H1 (cell line): ENCODE measurements around the gene INF2. TPM values are rescaled to one million over a fixed set of nuclear protein-coding genes. Genes with fewer than 3 reads are reported as not detected.

Experiments
- CTCF ChIA-PET: fragments of 300-600 bp; sonication (Branson Sonifier 250); formaldehyde crosslinking; loops from one replicate; lab custom pipeline; 2021; ENCODE audit not compliant: partially characterized antibody; lab: Charles Lee
- POLR2A ChIA-PET: fragments of 300-600 bp; sonication (Branson Sonifier 250); formaldehyde crosslinking; loops from one replicate; lab custom pipeline; 2021; ENCODE audit warnings: inconsistent platforms; ENCODE audit not compliant: partially characterized antibody; lab: Charles Lee
- DNase-seq, 2 experiments: peaks; one replicate each; pipeline versions ENCODE4 v3.0.0 to v3.0.0-alpha.2; 2010 to 2022; ENCODE audit warnings: low spot score in 2 of 2, low read depth in 1 of 2, mixed read lengths in 1 of 2
- FAIRE-seq: peaks from 2 replicates; lab custom pipeline; 2011; peaks lifted over from hg19 to GRCh38; lab: Jason Lieb, UNC
- H2AFZ ChIP-seq: 2 replicates; pipeline ENCODE4 v1.8.1; 2012; ENCODE audit warnings: low read length, inconsistent platforms
- H2AK5ac ChIP-seq: 2 replicates; pipeline ENCODE4 v1.6.1; 2013; ENCODE audit warnings: low read depth, low read length
- H2BK120ac ChIP-seq: replicated peaks from 2 replicates; pipeline ENCODE3; 2013; ENCODE audit warnings: low read depth, low read length, inconsistent platforms
- H2BK12ac ChIP-seq: 2 replicates; pipeline ENCODE4 v1.6.1; 2013; ENCODE audit warnings: low read depth, low read length
- H2BK15ac ChIP-seq: 2 replicates; pipeline ENCODE4 v1.6.1; 2013; ENCODE audit warnings: low read length
- H2BK20ac ChIP-seq: 2 replicates; pipeline ENCODE4 v1.6.1; 2013; ENCODE audit warnings: low read length
- H2BK5ac ChIP-seq: 2 replicates; pipeline ENCODE4 v1.6.1; 2013; ENCODE audit warnings: low read depth, low read length
- H3K14ac ChIP-seq: 2 replicates; pipeline ENCODE4 v1.6.1; 2013; ENCODE audit warnings: inconsistent platforms; ENCODE audit not compliant: insufficient read length
- H3K18ac ChIP-seq: 2 replicates; pipeline ENCODE4 v1.6.1; 2013; ENCODE audit warnings: low read length; ENCODE audit errors: extremely low read depth
- H3K23ac ChIP-seq: 2 replicates; pipeline ENCODE4 v1.6.1; 2013; ENCODE audit warnings: inconsistent platforms; ENCODE audit not compliant: insufficient read length
- H3K23me2 ChIP-seq: 2 replicates; pipeline ENCODE4 v1.6.1; 2013; ENCODE audit warnings: low read depth, low read length
- H3K27ac ChIP-seq: 2 replicates; pipeline ENCODE4 v1.6.1; 2011; ENCODE audit warnings: low read depth, low read length, inconsistent platforms
- H3K27me3 ChIP-seq, 4 experiments: replicated peaks in 1 of 4; 1 replicate in 1 of 4; 2 replicates in 3 of 4; pipeline versions ENCODE4 v1.6.1 to v1.8.1; 2011 to 2013; ENCODE audit warnings: low read length in 3 of 4, mild to moderate bottlenecking in 3 of 4, inconsistent platforms in 2 of 4, mixed read lengths in 2 of 4, moderate library complexity in 1 of 4; ENCODE audit not compliant: control insufficient read depth in 3 of 4, insufficient read depth in 3 of 4; ENCODE audit errors: extremely low read depth in 1 of 4
- H3K36me3 ChIP-seq, 4 experiments: 2 replicates each; pipeline versions ENCODE4 v1.6.1 to v1.8.1; 2011 to 2013; ENCODE audit warnings: mild to moderate bottlenecking in 4 of 4, low read length in 3 of 4, moderate library complexity in 2 of 4, control low read depth in 1 of 4, inconsistent platforms in 1 of 4; ENCODE audit not compliant: insufficient read depth in 4 of 4, control insufficient read depth in 2 of 4
- H3K4ac ChIP-seq: replicated peaks from 2 replicates; pipeline ENCODE3; 2013; ENCODE audit warnings: low read length, low read depth, mixed read lengths, inconsistent platforms; ENCODE audit not compliant: insufficient read length
- H3K4me1 ChIP-seq, 4 experiments: replicated peaks in 1 of 4; 1 replicate in 1 of 4; 2 replicates in 3 of 4; pipeline versions ENCODE4 v1.6.1 to v1.8.1; 2011 to 2013; ENCODE audit warnings: low read length in 3 of 4, inconsistent platforms in 2 of 4, mixed read lengths in 1 of 4; ENCODE audit not compliant: insufficient read depth in 4 of 4, control insufficient read depth in 3 of 4
- H3K4me2 ChIP-seq, 2 experiments: 2 replicates each; pipeline versions ENCODE4 v1.6.1 to v1.8.1; 2011 to 2013; ENCODE audit warnings: low read depth in 2 of 2, low read length in 2 of 2, control low read depth in 1 of 2, inconsistent platforms in 1 of 2, mild to moderate bottlenecking in 1 of 2; ENCODE audit not compliant: insufficient read depth in 1 of 2
- H3K4me3 ChIP-seq, 4 experiments: fragments of 200-600, 300-600 bp in 1 of 4; sonication (generic), shearing (Covaris generic), sonication (Bioruptor Twin) in 1 of 4; 2 replicates each; pipeline versions ENCODE4 v1.5.1 to v1.8.1; 2011 to 2016; ENCODE audit warnings: low read length in 4 of 4, low read depth in 3 of 4, control low read depth in 2 of 4, inconsistent platforms in 2 of 4, mild to moderate bottlenecking in 2 of 4, mixed read lengths in 1 of 4, moderate library complexity in 1 of 4; ENCODE audit not compliant: insufficient read depth in 2 of 4; ENCODE audit errors: extremely low read depth in 1 of 4
- H3K56ac ChIP-seq: replicated peaks from 2 replicates; pipeline ENCODE3; 2013; ENCODE audit warnings: low read depth, mild to moderate bottlenecking, mixed read lengths, low read length, inconsistent platforms; ENCODE audit not compliant: insufficient read length
- H3K79me1 ChIP-seq: 2 replicates; pipeline ENCODE4 v1.6.1; 2013; ENCODE audit warnings: low read depth, low read length, control low read depth
- H3K79me2 ChIP-seq, 2 experiments: 2 replicates each; pipeline versions ENCODE4 v1.6.1 to v1.8.1; 2012 to 2013; ENCODE audit warnings: low read length in 2 of 2, mild to moderate bottlenecking in 2 of 2, inconsistent platforms in 1 of 2; ENCODE audit not compliant: insufficient read depth in 2 of 2, control insufficient read depth in 1 of 2
- H3K9ac ChIP-seq, 4 experiments: replicated peaks in 1 of 4; 1 replicate in 1 of 4; 2 replicates in 3 of 4; pipeline versions ENCODE4 v1.6.1 to v1.8.1; 2011 to 2013; ENCODE audit warnings: low read depth in 3 of 4, low read length in 3 of 4, control low read depth in 2 of 4, mild to moderate bottlenecking in 2 of 4, moderate library complexity in 2 of 4, inconsistent platforms in 1 of 4; ENCODE audit errors: extremely low read depth in 1 of 4
- H3K9me3 ChIP-seq, 2 experiments: 2 replicates each; pipeline versions ENCODE4 v1.6.1 to v1.8.1; 2012 to 2013; ENCODE audit warnings: mild to moderate bottlenecking in 2 of 2, moderate library complexity in 2 of 2, control low read depth in 1 of 2, inconsistent platforms in 1 of 2, low read depth in 1 of 2, low read length in 1 of 2, mixed read lengths in 1 of 2; ENCODE audit not compliant: insufficient read depth in 2 of 2
- H4K20me1 ChIP-seq, 2 experiments: replicated peaks in 1 of 2; 2 replicates each; pipeline versions ENCODE3 to v1.8.1; 2011 to 2013; ENCODE audit warnings: inconsistent platforms in 2 of 2, low read length in 2 of 2, mild to moderate bottlenecking in 1 of 2; ENCODE audit not compliant: insufficient read depth in 2 of 2, control insufficient read depth in 1 of 2
- H4K5ac ChIP-seq: 2 replicates; pipeline ENCODE4 v1.6.1; 2013; ENCODE audit warnings: low read length, low read depth, mixed read lengths, inconsistent platforms; ENCODE audit not compliant: insufficient read length
- H4K8ac ChIP-seq: 2 replicates; pipeline ENCODE4 v1.8.0; 2013; ENCODE audit warnings: mild to moderate bottlenecking, moderate library complexity, low read length, inconsistent platforms; ENCODE audit not compliant: insufficient read depth; ENCODE audit errors: extremely low read depth
- H4K91ac ChIP-seq: replicated peaks from 2 replicates; pipeline ENCODE3; 2013; ENCODE audit warnings: low read length, mixed read lengths, inconsistent platforms; ENCODE audit not compliant: insufficient read length
- ASH2L ChIP-seq: fragments of 200-600, 300-600 bp; sonication (generic); IDR thresholded peaks from one replicate; pipeline ENCODE4 v1.7.1; 2017; ENCODE audit warnings: low read length
- NANOG ChIP-seq: IDR thresholded peaks from 2 replicates; pipeline ENCODE4 v1.6.1; 2011; ENCODE audit warnings: low read length, low read depth, mild to moderate bottlenecking, inconsistent platforms; ENCODE audit not compliant: insufficient read depth, poor library complexity, severe bottlenecking
- WGBS, 2 experiments: shearing (Covaris generic) in 1 of 2; methylation state at CpG; one replicate each; pipeline versions ENCODE4 v1.1.6 to v1.1.7; 2013 to 2015; ENCODE audit warnings: low lambda C conversion rate in 2 of 2, mixed read lengths in 2 of 2, inconsistent platforms in 1 of 2, low coverage in 1 of 2, missing lambda C conversion rate in 1 of 2; ENCODE audit not compliant: insufficient replicate concordance in 2 of 2, insufficient coverage in 1 of 2, insufficient read length in 1 of 2; ENCODE audit errors: extremely low coverage in 1 of 2, missing lambda C conversion rate in 1 of 2; 5-methylcytosine and 5-hydroxymethylcytosine counted together
- polyA plus RNA-seq, 7 experiments: library from polyadenylated mRNA; depleted of rRNA in 3 of 7; stranded (reverse) in 5 of 7; unstranded in 2 of 7; fragments of >200 nt in 5 of 7; fragments of 200-250 nt in 2 of 7; gene quantifications; 1 replicate in 5 of 7; 2 replicates in 1 of 7; 4 replicates in 1 of 7; pipeline versions ENCODE4 v1.2.1 to v1.2.3, GENCODE V29; 2011 to 2013; ENCODE audit warnings: missing spikeins in 2 of 7, mixed read lengths in 2 of 7
- total RNA-seq: library from RNA; stranded (reverse); fragmentation: NEBNext Ultra II Directional; extraction: Animal tissue kit (Norgen Biotek cat#: 25700); gene quantifications from 2 replicates; pipeline ENCODE4 v1.2.1, GENCODE V29; 2021

The INF2 gene
- total and polyA plus RNA-seq, 2 of the 8 experiments (the other 6 are each of a cell fraction or from before 2014, with no cell fraction given): 29.1 to 59.5 TPM

DNA sequence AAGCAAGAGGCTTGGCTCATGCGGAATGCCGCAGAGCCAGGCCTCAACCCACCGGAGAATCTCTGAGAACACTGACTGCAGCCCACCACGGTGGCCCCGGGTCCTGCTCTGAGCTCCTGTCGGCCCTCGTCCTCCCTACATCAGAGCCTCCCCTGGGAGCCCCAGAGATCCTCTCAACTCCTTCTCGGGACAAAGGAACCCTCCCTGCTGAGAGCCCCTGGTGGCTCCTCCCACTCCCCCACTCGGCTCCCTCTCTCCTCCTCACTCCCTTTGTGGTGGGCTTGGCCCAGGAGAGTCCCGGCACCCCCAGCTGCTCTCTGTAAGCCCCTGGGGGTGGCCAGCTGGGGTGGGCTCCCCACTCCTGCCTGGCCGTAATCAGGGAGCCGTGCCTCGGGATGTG, 11.1 kb upstream of the INF2 start:
- Histone ChIP-seq H3K36me3 (no peaks in the 10 kb centered on the region), H4K91ac (peak overlapping the region; percentile 90), H3K79me1 (no peaks in the 10 kb centered on the region), H3K18ac (peak overlapping the region; percentile 93), H3K4ac (peak overlapping the region; percentile 94), H2BK15ac (0 out of 2 replicates have a peak overlapping the region, but pooled peaks have one; percentile 61), H4K20me1 (peaks cover 0 to 4% of the 10 kb centered on the region in 2 experiments), H3K9me3 (no peaks in the 10 kb centered on the region), H3K4me1 (peaks cover 11 to 69% (median 49%) of the 10 kb centered on the region in 4 experiments), H2AFZ (no peak overlapping the region), H3K4me2 (peak overlapping the region; percentile 85 to 86), H3K9ac (peak overlapping the region in 3 of 4 experiments; percentile 39 to 85 (median 85); a peak in 3 of 7 replicates), H2BK12ac (peak overlapping the region; percentile 98; the same call in 1 of the 2 replicates), H3K23me2 (peaks cover 13% of the 10 kb centered on the region; the same call in 1 of the 2 replicates), H3K79me2 (no peaks in the 10 kb centered on the region), H3K14ac (no peak overlapping the region), H2BK20ac (no peak overlapping the region), H3K4me3 (peak overlapping the region; percentile 35 to 62 (median 55); a peak in 4 of 8 replicates), H4K5ac (peak overlapping the region; percentile 80), H3K27me3 (peaks cover 0 to 7% (median 0%) of the 10 kb centered on the region in 4 experiments; a peak in 2 of 7 replicates), H3K56ac (peak overlapping the region; percentile 20), H3K23ac (no peak overlapping the region), H3K27ac (peak overlapping the region; percentile 90; the same call in 1 of the 2 replicates), H2BK120ac (peak overlapping the region; percentile 24), H2AK5ac (peak overlapping the region; percentile 75; the same call in 1 of the 2 replicates), H2BK5ac (peak overlapping the region; percentile 94; the same call in 1 of the 2 replicates), H4K8ac (peak overlapping the region; percentile 97; the same call in 1 of the 2 replicates)
- POLR2A ChIA-PET: interaction anchor here (1.1 to 9.8 kb wide), 12 partner anchors 10 to 75 kb away, joined by 3 to 94 read pairs (median 5); partner anchors contain the start of genes INF2, SIVA1 and TMEM179
- DNase-seq (peak in 1 of 2 experiments; percentile 72), FAIRE-seq (no peak)
- CTCF ChIA-PET: interaction anchor here (1.0 to 7.2 kb wide), 12 partner anchors 8 to 142 kb away, joined by 3 to 70 read pairs (median 6); no protein-coding TSS in a partner anchor
- 31% methylated on average over 13 of the region's 13 CpGs; no CpG with 5 or more reads in 1 of the 2 experiments for WGBS, 2 experiments
- TF ChIP-seq NANOG (no peak), ASH2L (no peak)
